Calu3 (cell line): Measurements from ENCODE around the gene HMGXB3. TPM values are rescaled to one million over a fixed set of nuclear protein-coding genes. Genes with fewer than 3 reads are reported as not detected.

Experiments
- BruUV-seq: library from RNA; stranded (reverse); fragments of 400-500 nt; replicated peaks from 2 replicates; lab custom pipeline; 2021; lab: Mats Ljungman, UMichigan
- CTCF ChIA-PET: fragments of 300-600 bp; sonication (Branson Sonifier 250); formaldehyde crosslinking; loops from one replicate; lab custom pipeline; 2022; ENCODE audit warnings: antibody characterized with exemption; lab: Charles Lee
- DNase-seq: peaks from one replicate; pipeline ENCODE4 v3.0.0; 2022
- H3K27ac Mint-ChIP-seq: one replicate; pipeline ENCODE4 v1.8.0; 2022; ENCODE audit warnings: mixed read lengths; ENCODE audit not compliant: unreplicated experiment
- H3K27me3 Mint-ChIP-seq: one replicate; pipeline ENCODE4 v1.8.0; 2022; ENCODE audit warnings: mixed read lengths; ENCODE audit not compliant: unreplicated experiment
- H3K36me3 Mint-ChIP-seq: one replicate; pipeline ENCODE4 v1.8.0; 2022; ENCODE audit warnings: mild to moderate bottlenecking, moderate library complexity, mixed read lengths; ENCODE audit not compliant: insufficient read depth, unreplicated experiment
- H3K4me1 Mint-ChIP-seq: one replicate; pipeline ENCODE4 v1.8.0; 2022; ENCODE audit warnings: mild to moderate bottlenecking, low read depth, mixed read lengths; ENCODE audit not compliant: unreplicated experiment
- H3K4me3 Mint-ChIP-seq: one replicate; pipeline ENCODE4 v1.8.0; 2022; ENCODE audit warnings: mild to moderate bottlenecking, low read depth, moderate library complexity, mixed read lengths; ENCODE audit not compliant: unreplicated experiment
- H3K9me3 Mint-ChIP-seq: one replicate; pipeline ENCODE4 v1.8.0; 2022; ENCODE audit warnings: low read depth, mixed read lengths; ENCODE audit not compliant: unreplicated experiment
- CTCF ChIP-seq: fragments of 200-600 bp; IDR thresholded peaks from one replicate; pipeline ENCODE4 v1.8.0; 2022; ENCODE audit warnings: antibody characterized with exemption; ENCODE audit not compliant: unreplicated experiment
- intact Hi-C: fragments of 100-400 bp; cut with micrococcal nuclease; formaldehyde crosslinking; loops from one replicate; pipeline ENCODE4 v1.10.0; 2022; ENCODE audit not compliant: unreplicated experiment
- total RNA-seq: library from RNA; stranded (reverse); gene quantifications from 2 replicates; pipeline ENCODE4 v1.2.3, GENCODE V29; 2022

Gene HMGXB3
- total RNA-seq, 1 experiment from 2014 or later = 58.2 TPM

GRCh38 chr5:150078802-150079689, 78.5 kb downstream of the HMGXB3 start:
- no peaks in the 10 kb centered on the region for H3K27me3 Mint-ChIP-seq
- intact Hi-C loops = no loop called here
- DNase-seq = no peak
- TF ChIP-seq CTCF = no peak
- no TSS peak for BruUV-seq
- no peaks in the 10 kb centered on the region for H3K4me1 Mint-ChIP-seq
- no peak overlapping the region for H3K27ac Mint-ChIP-seq
- H3K36me3 Mint-ChIP-seq = no peaks in the 10 kb centered on the region
- no peaks in the 10 kb centered on the region for H3K9me3 Mint-ChIP-seq
- CTCF ChIA-PET = interaction anchor here (0.7 kb wide), 1 partner anchor 1595 kb away, joined by 3 read pairs; no protein-coding TSS in a partner anchor
- H3K4me3 Mint-ChIP-seq = no peak overlapping the region

- no peak overlapping the region for H3K27ac Mint-ChIP-seq
- DNase-seq = no peak
- CTCF ChIA-PET = no interaction called here
- no TSS peak for BruUV-seq
- no peaks in the 10 kb centered on the region for H3K36me3 Mint-ChIP-seq
- no peak overlapping the region for H3K4me3 Mint-ChIP-seq
- no peaks in the 10 kb centered on the region for H3K9me3 Mint-ChIP-seq
- intact Hi-C loops = no loop called here
- no peaks in the 10 kb centered on the region for H3K4me1 Mint-ChIP-seq
- H3K27me3 Mint-ChIP-seq = peaks cover 4% of the 10 kb centered on the region
- no peak for TF ChIP-seq CTCF
These were observed 79.4 kb downstream of the HMGXB3 start for GRCh38 chr5:150079909-150080461.

- TF ChIP-seq CTCF = no peak
- Mint-ChIP-seq H3K27me3 (peaks cover 13% of the 10 kb centered on the region), H3K27ac (no peak overlapping the region), H3K4me3 (no peak overlapping the region), H3K9me3 (no peaks in the 10 kb centered on the region), H3K36me3 (no peaks in the 10 kb centered on the region), H3K4me1 (no peaks in the 10 kb centered on the region)
- intact Hi-C loops = no loop called here
- DNase-seq = no peak
- BruUV-seq = no TSS peak
- CTCF ChIA-PET = no interaction called here
These were observed 80.3 kb downstream of the HMGXB3 start for GRCh38 chr5:150080696-150081435.

GRCh38 chr5:150081541-150082283, 81.2 kb downstream of the HMGXB3 start:
- DNase-seq = no peak
- H3K27ac Mint-ChIP-seq = no peak overlapping the region
- no peak for TF ChIP-seq CTCF
- CTCF ChIA-PET = no interaction called here
- BruUV-seq = no TSS peak
- no peaks in the 10 kb centered on the region for H3K36me3 Mint-ChIP-seq
- no peaks in the 10 kb centered on the region for H3K9me3 Mint-ChIP-seq
- H3K4me1 Mint-ChIP-seq = no peaks in the 10 kb centered on the region
- no peak overlapping the region for H3K4me3 Mint-ChIP-seq
- intact Hi-C loops = no loop called here
- peaks cover 21% of the 10 kb centered on the region for H3K27me3 Mint-ChIP-seq
